GM06990 (cell line): Measurements from ENCODE around the gene RAD51D.
"Not testable (repeated sequence)": the region's sequence is repeated elsewhere in the genome, so short reads cannot be mapped to it uniquely, and the experiment has no call there.

Experiments used
- DNase-seq: peaks from one replicate; pipeline ENCODE4 v3.0.0-alpha.2; 2011; ENCODE audit not compliant: insufficient read length; ENCODE audit errors: extremely low read depth
- H3K27me3 ChIP-seq: replicated peaks from 2 replicates; pipeline ENCODE4 v1.6.0; 2011; ENCODE audit warnings: low read length; ENCODE audit not compliant: control insufficient read depth, insufficient read depth
- H3K36me3 ChIP-seq: 2 replicates; pipeline ENCODE4 v1.5.1; 2011; ENCODE audit warnings: low read length; ENCODE audit not compliant: control insufficient read depth, insufficient read depth
- H3K4me3 ChIP-seq: replicated peaks from 2 replicates; pipeline ENCODE4 v1.5.1; 2011; ENCODE audit warnings: low read depth, mild to moderate bottlenecking, control low read depth, low read length
- CTCF ChIP-seq: IDR thresholded peaks from 2 replicates; pipeline ENCODE4 v1.5.1; 2011; ENCODE audit warnings: low read length, control low read depth, mild to moderate bottlenecking, inconsistent platforms; ENCODE audit not compliant: insufficient read depth, poor library complexity, severe bottlenecking

RAD51D gene

DNA sequence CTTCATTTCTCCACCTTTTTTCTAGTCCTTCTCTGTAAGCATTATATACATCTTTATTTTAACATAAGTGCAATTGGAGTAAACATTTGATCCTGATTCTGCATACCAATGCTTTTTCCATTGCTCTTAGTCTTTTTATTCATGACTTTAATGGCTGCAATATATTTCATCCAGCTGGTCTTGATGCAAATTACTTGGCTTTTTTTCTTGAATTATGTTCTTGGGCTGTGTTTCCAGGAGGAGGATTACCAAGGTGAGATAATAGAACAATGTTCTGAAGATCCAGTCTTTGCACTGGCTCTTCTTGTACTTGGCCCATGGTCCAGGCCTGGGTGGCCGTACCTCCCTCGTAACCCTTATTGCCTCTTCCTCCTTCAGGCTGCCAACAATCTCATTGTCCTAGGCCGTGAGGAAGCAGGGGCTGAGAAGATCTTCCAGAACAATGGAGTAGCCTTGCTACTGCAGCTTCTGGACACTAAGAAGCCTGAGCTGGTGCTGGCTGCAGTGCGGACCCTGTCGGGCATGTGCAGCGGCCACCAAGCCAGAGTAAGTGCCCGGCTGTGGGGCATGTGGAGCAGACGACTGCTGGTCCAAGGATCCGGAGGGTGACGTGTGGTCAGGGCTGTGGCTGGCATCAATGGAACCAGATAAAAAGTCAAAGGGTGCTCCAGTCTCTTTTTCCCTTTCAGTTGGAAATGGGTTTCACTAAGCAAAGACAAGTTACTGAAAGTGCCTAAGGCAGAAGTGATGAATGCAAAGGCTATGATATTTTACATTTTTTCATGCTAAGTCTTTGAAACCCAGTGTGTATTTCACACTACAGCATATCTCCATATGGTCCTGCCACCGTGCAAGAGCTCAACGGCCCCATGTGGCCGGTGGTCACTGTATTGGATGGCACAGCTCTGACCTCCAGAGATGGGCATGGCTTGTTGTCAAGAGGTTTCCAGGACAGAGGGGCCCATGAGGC lies 34.8 kb upstream of the RAD51D start:
- Histone ChIP-seq H3K27me3 (no peaks in the 10 kb centered on the region; the same call in 1 of the 2 replicates), H3K36me3 (no peaks in the 10 kb centered on the region)
- no peak for TF ChIP-seq CTCF

GRCh38 chr17:35152421-35153140 lies 32.9 kb upstream of the RAD51D start:
- DNase-seq: no peak
- H3K4me3 ChIP-seq: no peak overlapping the region
- no peaks in the 10 kb centered on the region; the same call in 1 of the 2 replicates for H3K27me3 ChIP-seq
- no peaks in the 10 kb centered on the region for H3K36me3 ChIP-seq
- TF ChIP-seq CTCF: no peak

More for the DNA sequence above, 34.8 kb upstream of the RAD51D start:
- no peak overlapping the region for H3K4me3 ChIP-seq
- no peak for DNase-seq

DNA sequence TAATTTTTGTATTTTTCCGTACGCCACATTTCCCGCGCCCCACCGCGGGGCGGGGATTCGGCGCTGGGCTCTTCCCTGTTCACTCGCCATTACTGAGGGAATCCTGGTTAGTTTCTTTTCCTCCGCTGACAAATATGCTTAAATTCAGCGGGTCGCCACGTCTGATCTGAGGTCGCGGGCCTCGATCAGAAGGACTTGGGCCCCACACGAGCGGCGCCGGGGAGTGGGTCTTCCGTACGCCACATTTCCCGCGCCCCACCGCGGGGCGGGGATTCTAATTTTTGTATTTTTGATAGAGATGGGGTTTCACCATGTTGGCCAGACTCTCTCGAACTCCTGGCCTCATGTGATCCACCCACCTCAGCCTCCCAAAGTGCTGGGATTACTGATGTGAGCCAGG lies 31.4 kb upstream of the RAD51D start:
- H3K4me3 ChIP-seq, H3K27me3 ChIP-seq, DNase-seq, H3K36me3 ChIP-seq: not testable (repeated sequence)

- Histone ChIP-seq H3K27me3 (no peaks in the 10 kb centered on the region; the same call in 1 of the 2 replicates), H3K36me3 (no peaks in the 10 kb centered on the region), H3K4me3 (no peak overlapping the region)
- TF ChIP-seq CTCF: no peak
- DNase-seq: no peak
Measured at GRCh38 chr17:35149941-35150340, 30.3 kb upstream of the RAD51D start.

GRCh38 chr17:35148144-35148543 lies 28.5 kb upstream of the RAD51D start:
- Histone ChIP-seq H3K27me3 (no peaks in the 10 kb centered on the region; the same call in 1 of the 2 replicates), H3K4me3 (no peak overlapping the region), H3K36me3 (no peaks in the 10 kb centered on the region)
- no peak for TF ChIP-seq CTCF
- no peak for DNase-seq

- no peak for TF ChIP-seq CTCF
Measured at GRCh38 chr17:35147375-35147905, 27.8 kb upstream of the RAD51D start, which contains the start of gene UNC45B. UNC45B (plus strand) TSS chr17:35147817; CDS start chr17:35148264, 447 bp downstream.

More at GRCh38 chr17:35147375-35147905, 27.8 kb upstream of the RAD51D start, which contains the start of gene UNC45B:
- Histone ChIP-seq H3K4me3 (no peak within 1 kb of the TSS), H3K27me3 (no peaks in the 10 kb centered on the region; the same call in 1 of the 2 replicates), H3K36me3 (no peaks in the 10 kb centered on the region)
- DNase-seq: no peak
